IMR-90 (cell line): Measurements from ENCODE around the gene TBCK. TPM values are rescaled to one million over a fixed set of nuclear protein-coding genes. Genes with fewer than 3 reads are reported as not detected.

Experiments used
- ATAC-seq: fragments of 200-7000 bp; cut with Tn5 transposase; 2 replicates; pipeline ENCODE4 v1.9.1; 2020; ENCODE audit warnings: low read depth, mild to moderate bottlenecking, moderate library complexity
- BruUV-seq: library from RNA; stranded (reverse); fragments of 400-500 nt; replicated peaks from 2 replicates; lab custom pipeline; 2021; lab: Mats Ljungman, UMichigan
- CTCF ChIA-PET: fragments of 300-600 bp; formaldehyde crosslinking; extraction: SDS; loops from one replicate; lab custom pipeline; 2021; ENCODE audit warnings: antibody characterized with exemption; lab: Yijun Ruan, JAX
- POLR2A ChIA-PET: fragments of 300-600 bp; sonication (Branson Sonifier 250); formaldehyde crosslinking; loops from one replicate; lab custom pipeline; 2022; ENCODE audit warnings: antibody characterized with exemption; ENCODE audit not compliant: unreplicated experiment; lab: Charles Lee
- DNase-seq: peaks from one replicate; pipeline ENCODE4 v3.0.0; 2013
- H2AFZ ChIP-seq: replicated peaks from 2 replicates; pipeline ENCODE3; 2013; ENCODE audit warnings: low read length, mild to moderate bottlenecking; ENCODE audit not compliant: poor library complexity
- H2AK5ac ChIP-seq: 2 replicates; pipeline ENCODE4 v1.6.1; 2013; ENCODE audit warnings: low read depth, low read length, inconsistent platforms
- H2AK9ac ChIP-seq: replicated peaks from 2 replicates; pipeline ENCODE3; 2013; ENCODE audit warnings: mild to moderate bottlenecking, low read depth, low read length, moderate library complexity; ENCODE audit not compliant: poor library complexity
- H2BK120ac ChIP-seq: 2 replicates; pipeline ENCODE4 v1.6.1; 2013; ENCODE audit warnings: low read depth, low read length, inconsistent platforms
- H2BK15ac ChIP-seq: 3 replicates; pipeline ENCODE4 v1.6.1; 2013; ENCODE audit warnings: low read depth, low read length, inconsistent platforms
- H2BK20ac ChIP-seq: 2 replicates; pipeline ENCODE4 v1.6.1; 2013; ENCODE audit warnings: low read depth, mild to moderate bottlenecking, inconsistent platforms, low read length, moderate library complexity
- H2BK5ac ChIP-seq: 2 replicates; pipeline ENCODE4 v1.6.1; 2013; ENCODE audit warnings: mild to moderate bottlenecking, low read depth, low read length, inconsistent platforms; ENCODE audit not compliant: poor library complexity, severe bottlenecking
- H3K14ac ChIP-seq: replicated peaks from 2 replicates; pipeline ENCODE4 v1.6.1; 2013; ENCODE audit warnings: low read depth, low read length, inconsistent platforms
- H3K18ac ChIP-seq: 2 replicates; pipeline ENCODE4 v1.6.1; 2013; ENCODE audit warnings: low read depth, low read length, control low read depth
- H3K23ac ChIP-seq: 2 replicates; pipeline ENCODE4 v1.6.1; 2013; ENCODE audit warnings: low read depth, low read length, inconsistent platforms
- H3K27ac ChIP-seq: 2 replicates; pipeline ENCODE4 v1.5.1; 2013; ENCODE audit warnings: mild to moderate bottlenecking, control low read depth, low read length; ENCODE audit not compliant: insufficient read depth
- H3K27me3 ChIP-seq: 2 replicates; pipeline ENCODE4 v1.6.1; 2013; ENCODE audit warnings: low read length; ENCODE audit not compliant: control insufficient read depth, insufficient read depth
- H3K36me3 ChIP-seq: 2 replicates; pipeline ENCODE4 v1.6.1; 2013; ENCODE audit warnings: low read length, mixed read lengths; ENCODE audit not compliant: control insufficient read depth, insufficient read depth
- H3K4ac ChIP-seq: 2 replicates; pipeline ENCODE4 v1.6.1; 2013; ENCODE audit warnings: low read depth, low read length, inconsistent platforms
- H3K4me1 ChIP-seq: 2 replicates; pipeline ENCODE4 v1.6.1; 2013; ENCODE audit warnings: low read length, mixed read lengths; ENCODE audit not compliant: control insufficient read depth, insufficient read depth
- H3K4me2 ChIP-seq: 2 replicates; pipeline ENCODE4 v1.6.1; 2013; ENCODE audit warnings: low read depth, mild to moderate bottlenecking, control low read depth, low read length, moderate library complexity
- H3K4me3 ChIP-seq: 2 replicates; pipeline ENCODE4 v1.5.1; 2013; ENCODE audit warnings: low read depth, mild to moderate bottlenecking, control low read depth, low read length, moderate library complexity; ENCODE audit not compliant: insufficient read depth
- H3K56ac ChIP-seq: 2 replicates; pipeline ENCODE4 v1.6.1; 2013; ENCODE audit warnings: low read length, inconsistent platforms; ENCODE audit not compliant: insufficient read depth; ENCODE audit errors: extremely low read depth
- H3K79me1 ChIP-seq, 2 experiments: 2 replicates each; pipeline ENCODE4 v1.6.1; 2013; ENCODE audit warnings: low read length in 2 of 2, inconsistent platforms in 1 of 2, low read depth in 1 of 2
- H3K9ac ChIP-seq: 2 replicates; pipeline ENCODE4 v1.6.1; 2013; ENCODE audit warnings: low read depth, low read length, control low read depth
- H3K9me1 ChIP-seq: 2 replicates; pipeline ENCODE4 v1.6.1; 2013; ENCODE audit warnings: low read length, inconsistent platforms; ENCODE audit not compliant: insufficient read depth
- H3K9me3 ChIP-seq: 2 replicates; pipeline ENCODE4 v1.6.1; 2013; ENCODE audit warnings: low read length; ENCODE audit not compliant: control insufficient read depth, insufficient read depth
- H4K20me1 ChIP-seq: 2 replicates; pipeline ENCODE4 v1.6.1; 2013; ENCODE audit warnings: low read length, inconsistent platforms; ENCODE audit not compliant: insufficient read depth
- H4K5ac ChIP-seq: 2 replicates; pipeline ENCODE4 v1.6.1; 2013; ENCODE audit warnings: mild to moderate bottlenecking, low read depth, low read length, control low read depth
- H4K8ac ChIP-seq, 2 experiments: 2 replicates each; pipeline ENCODE4 v1.6.1; 2013; ENCODE audit warnings: low read depth in 2 of 2, low read length in 2 of 2, control low read depth in 1 of 2, inconsistent platforms in 1 of 2
- H4K91ac ChIP-seq: 2 replicates; pipeline ENCODE4 v1.6.1; 2013; ENCODE audit warnings: low read depth, low read length, inconsistent platforms; ENCODE audit not compliant: insufficient read depth
- BHLHE40 ChIP-seq: fragments of 150-350 bp; IDR thresholded peaks from 2 replicates; pipeline ENCODE4 v1.6.1; 2016; ENCODE audit warnings: mild to moderate bottlenecking, low read depth, low read length
- CEBPB ChIP-seq: IDR thresholded peaks from 2 replicates; pipeline ENCODE4 v1.6.1; 2012; ENCODE audit warnings: low read depth, low read length, improper control_type of control experiment
- CTCF ChIP-seq: conservative IDR thresholded peaks from 2 replicates; pipeline ENCODE4 v1.5.1; 2012; ENCODE audit warnings: mild to moderate bottlenecking, low read depth, low read length, improper control_type of control experiment
- FOS ChIP-seq: fragments of 150-350 bp; IDR thresholded peaks from 2 replicates; pipeline ENCODE4 v1.6.1; 2016; ENCODE audit warnings: low read depth, low read length
- MAZ ChIP-seq: IDR thresholded peaks from 2 replicates; pipeline ENCODE4 v1.6.1; 2012; ENCODE audit warnings: low read depth, mild to moderate bottlenecking, low read length, improper control_type of control experiment, moderate library complexity, borderline replicate concordance
- MXI1 ChIP-seq: IDR thresholded peaks from 2 replicates; pipeline ENCODE4 v1.6.1; 2012; ENCODE audit warnings: low read depth, mild to moderate bottlenecking, low read length, moderate library complexity, borderline replicate concordance
- RAD21 ChIP-seq: IDR thresholded peaks from 2 replicates; pipeline ENCODE4 v1.6.1; 2012; ENCODE audit warnings: low read length, improper control_type of control experiment
- RCOR1 ChIP-seq: IDR thresholded peaks from 2 replicates; pipeline ENCODE4 v1.6.1; 2012; ENCODE audit warnings: mild to moderate bottlenecking, low read length, improper control_type of control experiment; ENCODE audit not compliant: insufficient replicate concordance
- RFX5 ChIP-seq: IDR thresholded peaks from 2 replicates; pipeline ENCODE4 v1.8.0; 2012; ENCODE audit warnings: low read depth, mild to moderate bottlenecking, low read length, moderate library complexity
- USF2 ChIP-seq: fragments of 150-350 bp; IDR thresholded peaks from 2 replicates; pipeline ENCODE4 v1.6.1; 2017; ENCODE audit warnings: mild to moderate bottlenecking, antibody characterized with exemption, low read length, low read depth
- dilution Hi-C: fragments of 300-500 bp; cut with HindIII; formaldehyde crosslinking; loops from one replicate; pipeline ENCODE4 v1.14.3; 2018; ENCODE audit warnings: low sequenced_read_pairs; ENCODE audit not compliant: unreplicated experiment
- in situ Hi-C: fragments of 300-500 bp; cut with MboI; formaldehyde crosslinking; loops from 3 replicates; pipeline ENCODE4 v1.14.3; 2019; ENCODE audit warnings: low sequenced_read_pairs, inconsistent platforms, mixed read lengths
- intact Hi-C: fragments of 100-400 bp; cut with micrococcal nuclease; formaldehyde crosslinking; loops from 2 replicates; pipeline ENCODE4 v1.10.0; 2022
- polyA plus RNA-seq, 3 experiments: library from polyadenylated mRNA; depleted of rRNA; stranded (reverse); fragments of >200 nt; gene quantifications; 2 replicates each; pipeline ENCODE4 v1.2.3, GENCODE V29; 2012; ENCODE audit warnings: low replicate concordance in 1 of 3
- total RNA-seq: library from RNA; depleted of rRNA; stranded (reverse); fragments of >200 nt; gene quantifications from 2 replicates; pipeline ENCODE4 v1.2.3, GENCODE V29; 2012

The TBCK gene
- total and polyA plus RNA-seq, 2 of the 4 experiments (the other 2 are of a cell fraction), result 10.7 to 29.9 TPM

- no TSS peak for BruUV-seq
- in situ Hi-C loops, result no loop called here
- Histone ChIP-seq H3K79me1 (no peaks in the 10 kb centered on the region), H3K4me2 (no peak overlapping the region), H3K4ac (no peak overlapping the region), H3K4me3 (no peak overlapping the region), H2BK5ac (no peak overlapping the region), H3K4me1 (no peaks in the 10 kb centered on the region), H2BK20ac (no peak overlapping the region), H2AK5ac (no peak overlapping the region), H3K9me3 (no peaks in the 10 kb centered on the region), H4K20me1 (no peaks in the 10 kb centered on the region), H3K9ac (no peak overlapping the region), H2BK120ac (no peak overlapping the region), H2AFZ (no peak overlapping the region), H3K36me3 (peaks cover 2% of the 10 kb centered on the region; the same call in 1 of the 2 replicates), H3K27ac (no peak overlapping the region), H4K5ac (no peak overlapping the region), H3K14ac (no peak overlapping the region), H3K18ac (no peak overlapping the region), H3K27me3 (no peaks in the 10 kb centered on the region), H2BK15ac (no peak overlapping the region), H4K8ac (no peak overlapping the region), H3K9me1 (no peaks in the 10 kb centered on the region), H2AK9ac (no peak overlapping the region), H4K91ac (no peak overlapping the region), H3K23ac (no peak overlapping the region), H3K56ac (no peak overlapping the region)
- ChIA-PET CTCF (no interaction called here), POLR2A (no interaction called here)
- ATAC-seq, result no peak
- dilution Hi-C loops, result no loop called here
- intact Hi-C loops, result no loop called here
- no peak for TF ChIP-seq MXI1
- no peak for TF ChIP-seq RFX5
- no peak for TF ChIP-seq MAZ
- TF ChIP-seq RAD21, result no peak
- TF ChIP-seq RCOR1, result no peak
- no peak for TF ChIP-seq BHLHE40
- no peak for TF ChIP-seq CTCF
- TF ChIP-seq CEBPB, result no peak
- TF ChIP-seq USF2, result no peak
- no peak for TF ChIP-seq FOS
- DNase-seq, result no peak
Measured at GRCh38 chr4:106132045-106132444, 184.0 kb downstream of the TBCK start.
